NCI-H510A (cell line): Measurements from ENCODE around the gene NUP54.

Experiments used
- DNase-seq: peaks from one replicate; lab custom pipeline; 2025; lab: John Stamatoyannopoulos, UW

The NUP54 gene

GRCh38 chr4:76144546-76144945 lies 3.7 kb downstream of the NUP54 start:
- DNase-seq, result no peak

DNA sequence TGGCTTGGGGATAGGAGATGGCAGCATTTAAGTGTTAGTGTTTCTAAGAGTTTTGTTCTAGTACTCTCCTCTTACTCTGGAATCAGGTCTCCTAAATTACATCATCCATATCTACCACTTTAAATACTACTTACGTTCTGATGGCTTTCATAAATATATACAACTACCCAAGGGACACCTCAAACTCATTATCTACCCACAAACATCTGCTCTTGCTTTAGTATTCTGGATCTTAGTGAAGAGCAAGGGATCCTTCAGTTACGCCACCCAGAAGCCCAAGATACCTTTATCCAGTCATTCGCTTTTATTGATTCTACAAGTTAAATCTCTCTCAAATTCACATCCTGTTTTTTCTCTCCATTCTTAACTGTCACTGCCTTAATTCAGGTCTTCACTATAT lies 7.0 kb downstream of the NUP54 start:
- DNase-seq, result no peak

GRCh38 chr4:76127754-76128153 lies 20.4 kb downstream of the NUP54 start:
- no peak for DNase-seq

- no peak for DNase-seq
Observed at GRCh38 chr4:76125816-76126215, 22.4 kb downstream of the NUP54 start.

DNA sequence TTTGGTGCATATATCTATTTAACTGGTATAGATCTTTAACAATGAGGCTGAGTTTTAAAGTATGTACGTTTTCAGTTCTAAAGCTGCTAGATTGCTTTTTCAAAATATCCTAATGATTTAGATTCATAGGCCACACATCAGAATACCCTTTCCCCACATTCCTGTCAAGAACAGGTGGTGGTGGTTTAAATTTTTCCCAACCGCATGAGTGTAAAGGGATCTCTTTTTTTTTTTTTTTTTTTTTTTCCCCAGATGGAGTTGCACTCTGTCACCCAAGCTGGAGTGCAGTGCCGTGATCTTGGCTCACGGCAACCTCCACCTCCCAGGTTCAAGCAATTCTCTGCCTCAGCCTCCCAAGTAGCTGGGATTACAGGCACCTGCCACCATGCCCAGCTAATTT lies 28.0 kb downstream of the NUP54 start:
- no peak for DNase-seq

DNA sequence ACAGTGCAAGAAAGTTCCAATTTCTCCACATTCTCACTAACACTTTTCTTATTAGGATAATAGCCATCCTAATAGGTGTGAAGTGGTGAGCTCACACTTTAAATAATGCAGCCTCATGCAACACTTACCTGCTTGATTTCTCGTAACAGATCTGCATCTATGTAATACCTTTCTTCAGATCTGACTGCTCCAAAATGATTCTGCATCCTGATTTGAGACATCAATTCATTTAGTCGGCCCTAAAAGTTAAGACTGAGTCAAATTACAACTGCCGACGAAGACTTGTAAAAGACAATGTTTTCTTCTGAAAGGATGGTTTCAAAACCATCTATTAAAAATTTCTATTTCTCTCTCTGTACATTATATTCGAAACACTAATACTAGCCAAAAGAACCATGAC lies 30.7 kb downstream of the NUP54 start:
- no peak for DNase-seq

- DNase-seq, result no peak
Observed at GRCh38 chr4:76116821-76117220, 31.4 kb downstream of the NUP54 start.

- no peak for DNase-seq
Observed at GRCh38 chr4:76108467-76109181, 39.6 kb downstream of the NUP54 start.

- no peak for DNase-seq
Observed at GRCh38 chr4:76106442-76106841, 41.8 kb downstream of the NUP54 start.

GRCh38 chr4:76105652-76106051 lies 42.5 kb downstream of the NUP54 start:
- DNase-seq, result no peak

- no peak for DNase-seq
Observed at GRCh38 chr4:76096076-76096475, 52.1 kb downstream of the NUP54 start.

GRCh38 chr4:76095568-76095967 lies 52.6 kb downstream of the NUP54 start:
- DNase-seq, result no peak

DNA sequence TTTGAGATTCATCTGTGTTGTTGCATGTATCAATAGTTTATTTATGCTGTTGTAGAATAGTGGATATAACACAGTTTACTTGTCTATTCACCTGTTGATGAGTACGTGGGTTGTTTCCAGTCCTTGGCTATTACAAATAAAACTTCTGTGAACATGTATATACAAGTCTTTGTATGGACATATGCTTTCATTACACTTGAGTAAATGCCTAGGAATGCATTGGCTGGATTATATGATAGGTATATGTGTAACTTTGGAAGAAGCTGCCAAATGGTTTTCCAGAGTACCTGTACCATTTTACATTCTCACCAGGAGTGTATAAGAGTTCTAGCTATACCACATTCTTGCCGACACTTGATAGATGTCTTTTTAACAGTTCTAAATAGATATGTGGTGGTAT lies 57.1 kb downstream of the NUP54 start:
- no peak for DNase-seq

GRCh38 chr4:76090241-76090691 lies 57.9 kb downstream of the NUP54 start:
- DNase-seq, result no peak

DNA sequence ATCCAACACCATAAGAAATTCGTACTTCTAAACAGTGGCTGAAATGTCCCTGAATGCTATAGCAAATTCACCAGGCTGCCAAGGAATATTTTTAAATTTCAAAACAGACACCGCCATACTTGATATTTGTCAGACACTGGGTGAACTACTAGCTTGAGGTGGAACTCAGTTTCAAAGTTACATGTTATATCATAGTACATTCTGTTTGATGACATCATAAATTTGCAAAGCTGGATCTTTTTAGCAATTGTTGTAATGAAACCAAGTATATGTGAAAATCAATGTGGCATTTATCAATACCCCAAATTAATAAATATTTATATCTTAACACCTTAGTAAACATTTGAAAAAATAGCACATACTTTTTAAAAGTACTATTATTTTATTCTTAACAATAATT lies 59.5 kb downstream of the NUP54 start:
- no peak for DNase-seq

- DNase-seq, result peak; percentile 13
Observed at GRCh38 chr4:76087007-76087769, 61.0 kb downstream of the NUP54 start.

DNA sequence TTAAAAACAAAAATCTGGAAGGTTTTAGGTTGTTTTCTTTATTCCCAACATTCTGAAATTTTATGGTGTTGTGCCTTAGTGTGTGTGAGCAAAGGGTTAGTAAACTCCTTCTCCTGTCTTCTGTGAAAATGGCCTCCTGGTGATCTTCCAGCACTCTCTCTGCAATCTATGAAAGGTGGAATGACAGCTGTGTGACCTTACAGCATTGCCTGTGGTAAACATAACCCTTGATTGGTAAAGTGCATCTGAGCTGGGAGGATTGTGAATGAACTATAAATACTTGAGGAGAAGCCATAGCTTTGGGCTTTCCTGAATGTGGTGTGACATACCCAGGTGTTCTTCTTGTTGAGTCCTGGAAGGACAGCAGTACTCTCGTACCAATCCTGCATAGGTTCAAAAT lies 63.7 kb downstream of the NUP54 start:
- no peak for DNase-seq

DNA sequence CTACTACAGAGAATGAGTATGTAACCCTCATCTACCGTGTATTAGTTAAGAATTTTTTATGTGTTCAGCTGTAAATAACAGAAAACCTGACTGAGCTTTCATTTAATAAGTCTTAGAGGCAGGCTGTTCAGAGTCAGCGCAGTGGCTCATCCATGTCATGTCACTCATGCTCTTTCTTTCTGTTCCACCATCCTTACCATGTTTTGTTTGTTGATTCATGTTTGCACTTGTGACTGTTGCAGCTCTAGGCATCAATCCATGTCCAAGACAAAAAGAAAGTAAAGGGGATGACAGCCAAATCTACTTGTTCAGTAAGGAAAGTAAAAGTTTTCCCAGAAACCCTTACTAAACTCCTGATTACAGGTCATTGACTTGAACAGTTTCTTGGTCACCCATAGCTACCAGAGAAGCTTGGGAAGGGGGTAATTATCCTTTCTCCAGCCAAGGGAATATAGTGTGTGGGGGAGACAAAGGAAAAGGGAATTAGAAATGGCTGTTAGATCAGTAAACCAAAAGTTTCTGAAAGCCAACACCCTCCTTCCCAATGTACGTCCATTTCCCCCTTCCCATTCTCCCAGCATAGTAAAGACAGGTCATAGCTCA lies 64.7 kb downstream of the NUP54 start:
- no peak for DNase-seq

- no peak for DNase-seq
Observed at GRCh38 chr4:76078033-76078613, 70.1 kb downstream of the NUP54 start.

DNA sequence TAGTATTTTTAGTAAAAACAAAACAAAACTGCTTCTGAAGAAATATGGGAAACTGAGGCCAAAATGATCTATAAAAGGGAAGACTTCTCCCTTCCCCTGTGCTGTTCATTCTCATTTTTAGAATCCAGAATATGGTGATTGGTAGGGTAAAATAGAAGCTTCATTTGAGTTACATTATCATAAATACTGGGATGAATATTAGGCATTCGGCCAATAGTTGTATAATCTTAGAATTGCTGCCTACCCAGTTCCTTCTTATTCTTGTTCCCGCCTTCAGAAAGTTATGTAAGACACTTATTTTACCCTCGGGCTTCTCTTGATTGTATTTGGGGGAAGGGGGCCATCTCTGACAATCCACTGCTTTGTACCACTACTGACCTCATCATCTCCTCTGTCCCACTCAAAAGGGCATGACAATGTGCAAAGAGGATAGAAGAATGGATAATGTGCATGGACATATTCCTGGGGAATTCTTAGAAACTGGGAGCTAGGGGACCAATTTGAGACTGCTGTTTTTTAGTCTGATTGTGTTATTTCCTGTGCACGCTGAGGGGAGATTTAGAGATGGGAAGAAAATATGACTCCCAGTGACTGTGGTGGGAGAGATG lies 73.1 kb downstream of the NUP54 start:
- no peak for DNase-seq

DNA sequence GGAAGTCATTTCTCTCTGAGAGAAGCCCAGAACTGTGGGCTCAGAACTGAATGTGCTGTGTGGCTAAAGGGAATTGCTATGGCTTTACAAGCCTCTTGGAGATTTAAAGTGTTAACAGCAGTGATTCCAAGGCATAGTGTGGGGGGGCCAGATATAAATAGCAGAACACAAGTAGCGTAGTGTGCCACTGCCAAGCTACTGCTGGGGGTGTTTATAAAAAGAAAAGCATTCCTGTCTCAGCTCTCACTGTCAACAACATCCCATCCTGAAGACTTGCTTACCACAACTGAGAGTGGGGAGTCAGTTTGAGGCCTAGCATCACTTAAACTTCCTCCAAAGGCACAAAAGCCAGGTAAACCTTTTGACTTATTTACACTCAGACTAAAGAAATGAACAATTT lies 73.7 kb downstream of the NUP54 start, which contains the start of gene ART3:
TSS of gene ART3 (plus strand) at position 242 of the 400 bp plus-strand sequence. CDS start 1,181 bp downstream, outside the sequence.
- no peak for DNase-seq

DNA sequence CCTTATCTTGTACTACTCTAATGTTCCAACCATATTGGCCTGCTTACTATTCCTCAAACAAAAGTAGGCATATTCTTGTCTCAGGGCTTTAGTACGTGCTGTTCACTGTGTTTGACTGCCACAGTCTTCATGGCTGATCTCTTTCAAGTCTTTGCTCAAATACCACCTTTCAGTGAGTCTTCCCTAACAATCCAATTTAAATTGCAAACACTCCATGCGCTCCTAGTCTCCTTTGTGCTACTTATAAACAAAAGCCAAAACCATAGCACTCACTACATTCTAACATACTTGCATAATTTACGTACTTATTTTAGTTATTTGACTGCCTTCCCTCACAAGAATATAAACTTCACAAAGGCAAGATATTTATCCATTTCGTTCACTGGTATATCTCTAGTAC lies 75.4 kb downstream of the NUP54 start:
- no peak for DNase-seq
